Thymus (tissue), 11 donors: ENCODE measurements around the gene TEAD1. TPM values are rescaled to one million over a fixed set of nuclear protein-coding genes. Genes with fewer than 3 reads are reported as not detected.
A peak's percentile ranks its signal among the peaks of the same experiment; 100 is the strongest.

Experiments
- DNase-seq, 9 donors: peaks; one replicate each; pipeline ENCODE4 v3.0.0-alpha.2; 2013; ENCODE audit warnings: low spot score in 9 of 9, low read depth in 6 of 9, missing footprints in 1 of 9
- H3K27ac ChIP-seq, 2 donors: one replicate each; pipeline ENCODE4 v1.5.1; 2013; ENCODE audit warnings: control low read depth in 1 of 2, low read depth in 1 of 2, low read length in 1 of 2, mild to moderate bottlenecking in 1 of 2, moderate library complexity in 1 of 2
- H3K27me3 ChIP-seq, 2 donors: one replicate each; pipeline ENCODE4 v1.5.1; 2013; ENCODE audit warnings: low read length in 1 of 2; ENCODE audit not compliant: control insufficient read depth in 2 of 2, insufficient read depth in 1 of 2
- H3K36me3 ChIP-seq, 2 donors: one replicate each; pipeline ENCODE4 v1.5.1; 2013; ENCODE audit warnings: low read length in 1 of 2, mild to moderate bottlenecking in 1 of 2, moderate library complexity in 1 of 2; ENCODE audit not compliant: control insufficient read depth in 2 of 2, insufficient read depth in 2 of 2
- H3K4me1 ChIP-seq, 2 donors: one replicate each; pipeline ENCODE4 v1.5.1; 2013; ENCODE audit warnings: low read length in 2 of 2; ENCODE audit not compliant: control insufficient read depth in 2 of 2, insufficient read depth in 2 of 2
- H3K4me3 ChIP-seq, 2 donors: one replicate each; pipeline ENCODE4 v1.5.1; 2013; ENCODE audit warnings: low read length in 2 of 2, control low read depth in 1 of 2, mild to moderate bottlenecking in 1 of 2
- H3K9me3 ChIP-seq, 2 donors: one replicate each; pipeline ENCODE4 v1.5.1; 2013; ENCODE audit warnings: low read length in 1 of 2, mild to moderate bottlenecking in 1 of 2; ENCODE audit not compliant: control insufficient read depth in 2 of 2, insufficient read depth in 1 of 2
- WGBS: extraction: QIAGEN DNeasy Blood & Tissue Kit; methylation state at CpG from one replicate; pipeline ENCODE4 v1.1.7; 2013; 5-methylcytosine and 5-hydroxymethylcytosine counted together
- polyA plus RNA-seq: library from polyadenylated mRNA; stranded (reverse); fragments of 200-250 nt; gene quantifications from one replicate; pipeline ENCODE4 v1.2.3, GENCODE V29; 2013
- total RNA-seq: library from RNA; stranded (reverse); fragments of 120-200 nt; gene quantifications from one replicate; pipeline ENCODE4 v1.2.4, GENCODE V29; 2013
- donor health status: healthy.

TEAD1 gene
- total and polyA plus RNA-seq, 2 donors = 3.7 to 5.4 TPM

DNA sequence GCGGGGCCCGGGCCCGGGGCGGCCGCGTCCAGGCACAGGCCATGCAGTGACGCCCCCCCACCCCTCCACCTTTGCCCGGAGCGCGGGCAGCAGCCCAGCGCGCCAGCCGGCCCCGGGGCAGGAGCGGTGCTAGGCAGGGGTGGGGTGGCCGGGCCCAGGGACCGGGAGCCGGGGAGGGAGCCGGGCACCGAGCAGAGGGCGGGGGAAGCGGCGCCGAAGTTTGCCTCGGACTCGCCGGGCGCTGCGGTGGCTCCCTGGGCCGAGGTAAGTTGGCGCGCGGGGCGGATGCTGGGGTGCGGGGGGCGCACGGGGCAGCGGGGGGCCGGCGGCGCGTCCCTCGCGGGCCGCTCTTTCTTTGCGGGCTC is 332 bp downstream of the TEAD1 start:
- no peaks in the 10 kb centered on the region for H3K9me3 ChIP-seq
- H3K27ac ChIP-seq = peak overlapping the region in 1 of 2 donors; percentile 83
- peaks cover 57 to 70% of the 10 kb centered on the region in 2 donors for H3K27me3 ChIP-seq
- no peaks in the 10 kb centered on the region for H3K36me3 ChIP-seq
- H3K4me3 ChIP-seq = peak overlapping the region in 1 of 2 donors; percentile 61
- DNase-seq = no peak
- 3% methylated on average over 46 of the region's 46 CpGs for WGBS
- peaks cover 3% of the 10 kb centered on the region in 2 donors for H3K4me1 ChIP-seq

DNA sequence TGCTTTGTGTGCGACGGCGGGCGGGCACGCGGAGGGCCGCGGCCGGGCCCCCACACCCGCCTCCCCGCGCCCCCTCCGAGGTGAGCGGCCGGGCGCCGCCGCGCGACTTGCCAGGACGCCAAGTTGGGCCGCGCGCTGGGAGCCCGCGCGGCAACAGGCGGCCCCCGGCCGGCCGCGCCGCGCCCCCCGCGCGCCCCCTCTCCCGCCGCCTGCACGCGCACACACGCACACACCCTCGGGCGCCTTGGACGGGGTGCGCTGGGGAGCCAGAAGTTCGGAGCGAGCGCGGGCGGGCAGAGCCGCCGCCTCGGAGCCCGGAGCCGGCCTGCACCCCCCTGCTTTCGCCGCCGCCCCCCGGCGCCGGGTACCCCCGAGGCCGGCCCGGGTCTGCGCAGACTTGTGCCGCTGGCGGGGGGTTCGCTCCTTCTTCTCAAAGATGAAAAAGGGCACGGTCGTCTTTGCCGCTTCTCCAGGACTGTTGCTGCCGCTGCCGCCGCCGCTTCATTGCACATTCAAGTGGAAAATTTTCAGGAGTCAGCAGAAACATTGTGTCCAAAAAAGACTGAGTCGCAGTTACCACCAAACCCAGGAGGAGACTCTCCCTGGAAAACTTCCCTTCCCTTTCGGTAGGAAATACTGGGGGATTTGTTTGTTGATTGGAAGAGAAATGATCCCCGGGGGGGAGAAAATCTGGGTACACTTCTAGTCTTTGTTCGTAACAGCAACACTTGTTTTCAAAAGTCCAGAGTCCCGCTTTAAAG is 895 bp downstream of the TEAD1 start:
- Histone ChIP-seq H3K27me3 (peaks cover 60 to 75% of the 10 kb centered on the region in 2 donors), H3K9me3 (no peaks in the 10 kb centered on the region), H3K4me1 (peaks cover 3% of the 10 kb centered on the region in 2 donors), H3K4me3 (peak overlapping the region in 1 of 2 donors; percentile 61), H3K36me3 (no peaks in the 10 kb centered on the region), H3K27ac (peak overlapping the region; percentile 52 to 55)
- 4% methylated on average over 81 of the region's 81 CpGs for WGBS
- peak in 1 of 9 donors; percentile 24 for DNase-seq

GRCh38 chr11:12675951-12676711 is 1.9 kb downstream of the TEAD1 start:
- H3K27me3 ChIP-seq = peaks cover 68 to 85% of the 10 kb centered on the region in 2 donors
- WGBS = 15% methylated on average over 11 of the region's 11 CpGs
- H3K27ac ChIP-seq = peak overlapping the region in 1 of 2 donors; percentile 29
- no peak for DNase-seq
- H3K9me3 ChIP-seq = no peaks in the 10 kb centered on the region
- no peaks in the 10 kb centered on the region for H3K36me3 ChIP-seq
- H3K4me3 ChIP-seq = peak overlapping the region in 1 of 2 donors; percentile 8
- peaks cover 3 to 10% of the 10 kb centered on the region in 2 donors for H3K4me1 ChIP-seq

- H3K9me3 ChIP-seq = no peaks in the 10 kb centered on the region
- 46% methylated on average over 3 of the region's 3 CpGs for WGBS
- no peaks in the 10 kb centered on the region for H3K36me3 ChIP-seq
- H3K4me1 ChIP-seq = peaks cover 3 to 10% of the 10 kb centered on the region in 2 donors
- H3K27me3 ChIP-seq = peaks cover 73 to 90% of the 10 kb centered on the region in 2 donors
- no peak for DNase-seq
- no peak overlapping the region for H3K27ac ChIP-seq
- no peak overlapping the region for H3K4me3 ChIP-seq
Observed at GRCh38 chr11:12677131-12677530, 2.9 kb downstream of the TEAD1 start.

DNA sequence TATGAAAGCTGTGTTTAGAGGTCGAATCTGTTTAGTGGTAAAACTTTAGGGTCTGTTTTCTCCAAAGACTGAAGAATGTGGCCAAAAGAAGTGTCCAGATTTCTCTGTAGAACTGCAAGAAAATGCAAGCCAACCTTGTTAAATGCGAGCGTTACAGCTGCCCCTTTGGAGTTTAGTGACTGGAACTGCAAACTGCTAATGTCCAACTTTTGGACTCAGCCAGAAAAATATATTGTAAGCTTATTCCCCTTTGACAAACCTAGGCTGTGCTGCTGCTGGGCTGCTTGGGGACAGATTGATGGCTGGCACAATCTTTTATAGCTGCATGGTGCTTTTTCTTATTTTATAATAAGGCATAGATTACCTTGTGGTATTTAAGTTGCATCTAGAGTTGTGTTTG is 3.9 kb downstream of the TEAD1 start:
- Histone ChIP-seq H3K4me1 (peaks cover 3 to 10% of the 10 kb centered on the region in 2 donors), H3K27ac (no peak overlapping the region), H3K9me3 (no peaks in the 10 kb centered on the region), H3K27me3 (peaks cover 72 to 88% of the 10 kb centered on the region in 2 donors), H3K36me3 (no peaks in the 10 kb centered on the region), H3K4me3 (no peak overlapping the region)
- WGBS = 90% methylated on average over 3 of the region's 3 CpGs
- no peak for DNase-seq

GRCh38 chr11:12678991-12679390 is 4.8 kb downstream of the TEAD1 start:
- no peak for DNase-seq

DNA sequence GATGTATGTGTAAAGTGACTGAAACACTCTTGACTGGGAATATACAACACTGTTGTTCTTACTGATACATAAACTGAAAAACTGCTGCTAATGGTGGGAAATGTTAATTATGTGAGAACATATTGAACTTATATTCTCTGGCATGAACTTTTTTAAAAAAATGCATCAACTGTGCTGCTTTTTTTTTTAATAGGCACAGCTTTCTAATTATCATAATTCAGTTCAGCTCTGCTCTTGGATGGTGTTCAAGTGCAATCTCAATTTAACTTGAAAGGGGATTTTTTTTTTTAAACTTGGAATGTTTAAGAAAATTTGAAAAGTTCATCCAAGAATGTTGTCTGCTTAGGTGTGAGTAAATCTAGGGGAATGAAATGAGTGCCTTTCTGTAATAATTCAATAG is 5.2 kb downstream of the TEAD1 start:
- no peak for DNase-seq
- H3K36me3 ChIP-seq = no peaks in the 10 kb centered on the region
- no peaks in the 10 kb centered on the region for H3K9me3 ChIP-seq
- H3K4me3 ChIP-seq = no peak overlapping the region
- H3K4me1 ChIP-seq = peaks cover 0 to 7% of the 10 kb centered on the region in 2 donors
- peaks cover 58 to 78% of the 10 kb centered on the region in 2 donors for H3K27me3 ChIP-seq
- no peak overlapping the region for H3K27ac ChIP-seq

More at GRCh38 chr11:12678991-12679390, 4.8 kb downstream of the TEAD1 start:
- WGBS = 46% methylated on average over 5 of the region's 5 CpGs
- Histone ChIP-seq H3K4me1 (peaks cover 0 to 7% of the 10 kb centered on the region in 2 donors), H3K4me3 (no peak overlapping the region), H3K9me3 (no peaks in the 10 kb centered on the region), H3K36me3 (no peaks in the 10 kb centered on the region), H3K27me3 (peaks cover 63 to 79% of the 10 kb centered on the region in 2 donors), H3K27ac (no peak overlapping the region)

GRCh38 chr11:12680246-12680939 is 6.2 kb downstream of the TEAD1 start:
- no peak overlapping the region for H3K27ac ChIP-seq
- no peaks in the 10 kb centered on the region for H3K9me3 ChIP-seq
- peaks cover 0 to 7% of the 10 kb centered on the region in 2 donors for H3K4me1 ChIP-seq
- H3K36me3 ChIP-seq = no peaks in the 10 kb centered on the region
- WGBS = 12% methylated on average over 21 of the region's 21 CpGs
- peaks cover 49 to 75% of the 10 kb centered on the region in 2 donors for H3K27me3 ChIP-seq
- no peak overlapping the region for H3K4me3 ChIP-seq
- peak in 1 of 9 donors; percentile 26 for DNase-seq

DNA sequence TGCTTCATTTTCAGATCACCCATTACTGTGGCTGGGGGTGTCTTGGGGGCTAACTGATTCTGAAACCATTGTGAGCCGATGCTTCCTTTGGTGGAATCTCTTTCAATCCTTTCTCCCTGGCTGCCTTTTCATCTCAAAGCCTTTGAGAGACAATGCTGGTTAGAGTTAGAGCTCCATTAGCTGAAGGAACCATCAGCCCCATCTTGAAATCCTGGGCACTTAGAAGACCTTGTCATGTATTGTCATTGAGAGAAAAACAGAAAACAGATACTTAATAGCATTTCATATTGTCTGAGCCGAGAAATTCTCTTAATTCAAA is 6.7 kb downstream of the TEAD1 start:
- Histone ChIP-seq H3K27me3 (peaks cover 46 to 71% of the 10 kb centered on the region in 2 donors), H3K27ac (no peak overlapping the region), H3K4me3 (no peak overlapping the region), H3K36me3 (no peaks in the 10 kb centered on the region), H3K9me3 (no peaks in the 10 kb centered on the region), H3K4me1 (peaks cover 0 to 7% of the 10 kb centered on the region in 2 donors)
- 41% methylated on average over 2 of the region's 2 CpGs for WGBS
- DNase-seq = no peak
